Stimulated activated CD4-positive, alpha-beta T cell treated with anti-CD3 and anti-CD28 coated beads, Interleukin-1b, Interleukin-23, amount 100 ng/mL, for 24 hours (primary cell): ENCODE results near the gene DNAL4.

ENCODE experiments used
- DNase-seq, 4 experiments: peaks; one replicate each; pipeline ENCODE4 v3.0.0-alpha.2; 2020; ENCODE audit warnings: low read depth in 4 of 4, low spot score in 1 of 4

The DNAL4 gene

GRCh38 chr22:38788021-38788816, 5.7 kb downstream of the DNAL4 start:
- no peak for DNase-seq

GRCh38 chr22:38786631-38787030, 7.3 kb downstream of the DNAL4 start:
- no peak for DNase-seq

- no peak for DNase-seq
Observed at GRCh38 chr22:38784856-38785255, 9.1 kb downstream of the DNAL4 start.

- no peak for DNase-seq
Observed at GRCh38 chr22:38784035-38784434, 9.9 kb downstream of the DNAL4 start.

GRCh38 chr22:38783095-38783615, 10.8 kb downstream of the DNAL4 start:
- no peak for DNase-seq

- no peak for DNase-seq
Observed at GRCh38 chr22:38782402-38783094, 11.4 kb downstream of the DNAL4 start.

GRCh38 chr22:38781033-38781432, 12.9 kb downstream of the DNAL4 start:
- no peak for DNase-seq

GRCh38 chr22:38777087-38777671, 16.8 kb downstream of the DNAL4 start:
- DNase-seq, result no peak

- no peak for DNase-seq
Observed at GRCh38 chr22:38776086-38776485, 17.9 kb downstream of the DNAL4 start.

- no peak for DNase-seq
Observed at GRCh38 chr22:38775656-38776055, 18.3 kb downstream of the DNAL4 start.

- DNase-seq, result no peak
Observed at GRCh38 chr22:38774496-38775166, 19.3 kb downstream of the DNAL4 start.

GRCh38 chr22:38773363-38773946, 20.5 kb downstream of the DNAL4 start:
- DNase-seq, result no peak

GRCh38 chr22:38772623-38772873, 21.4 kb downstream of the DNAL4 start:
- no peak for DNase-seq

- no peak for DNase-seq
Observed at GRCh38 chr22:38770257-38770949, 23.5 kb downstream of the DNAL4 start.

GRCh38 chr22:38768036-38768435, 25.9 kb downstream of the DNAL4 start:
- DNase-seq, result no peak

- no peak for DNase-seq
Observed at GRCh38 chr22:38767313-38767712, 26.6 kb downstream of the DNAL4 start.

- no peak for DNase-seq
Observed at GRCh38 chr22:38766076-38766777, 27.7 kb downstream of the DNAL4 start.

- DNase-seq, result no peak
Observed at GRCh38 chr22:38762551-38762983, 31.4 kb downstream of the DNAL4 start.

GRCh38 chr22:38761202-38762162, 32.5 kb downstream of the DNAL4 start:
- DNase-seq, result no peak
